Gastrocnemius medialis (tissue), 4 donors: ENCODE measurements around the gene SPIRE1. TPM values are rescaled to one million over a fixed set of nuclear protein-coding genes. Genes with fewer than 3 reads are reported as not detected.

Source experiments
- ATAC-seq, 2 donors: fragments of 150-250 bp; one replicate each; pipeline ENCODE4 v1.9.1; 2016
- DNase-seq, 2 donors: peaks; one replicate each; pipeline ENCODE4 v3.0.0-alpha.2; 2019
- H3K27ac ChIP-seq, 4 donors: fragments of 200-600 bp; sonication (generic); 1 replicate in 1 of 4; 2 replicates in 3 of 4; pipeline ENCODE4 v1.5.1; 2016 to 2018; ENCODE audit warnings: mild to moderate bottlenecking in 2 of 4, moderate library complexity in 1 of 4
- H3K27me3 ChIP-seq, 3 donors: fragments of 200-600 bp; sonication (generic) in 2 of 3; 1 replicate in 1 of 3; 2 replicates in 2 of 3; pipeline versions ENCODE4 v1.5.1 to v1.6.0; 2016 to 2019; ENCODE audit warnings: mild to moderate bottlenecking in 1 of 3, moderate library complexity in 1 of 3
- H3K36me3 ChIP-seq, 2 donors: fragments of 200-600 bp; sonication (generic) in 1 of 2; one replicate each; pipeline ENCODE4 v1.5.1; 2017 to 2018
- H3K4me1 ChIP-seq, 2 donors: fragments of 200-600 bp; sonication (generic) in 1 of 2; one replicate each; pipeline ENCODE4 v1.5.1; 2016 to 2017; ENCODE audit warnings: mild to moderate bottlenecking in 2 of 2
- H3K4me3 ChIP-seq, 4 donors: fragments of 200-600 bp; sonication (generic) in 3 of 4; 1 replicate in 1 of 4; 2 replicates in 3 of 4; pipeline ENCODE4 v1.5.1; 2016 to 2019; ENCODE audit warnings: mild to moderate bottlenecking in 2 of 4
- H3K9me3 ChIP-seq, 3 donors: fragments of 200-600 bp; sonication (generic) in 2 of 3; 1 replicate in 1 of 3; 2 replicates in 2 of 3; pipeline ENCODE4 v1.5.1; 2016 to 2019
- CTCF ChIP-seq, 5 experiments: fragments of 450-650 bp in 3 of 5; fragments of 200-600 bp in 2 of 5; sonication (generic) in 2 of 5; IDR thresholded peaks in 4 of 5; conservative IDR thresholded peaks in 1 of 5; 1 replicate in 4 of 5; 2 replicates in 1 of 5; pipeline ENCODE4 v1.5.1; 2016 to 2019; ENCODE audit warnings: antibody characterized with exemption in 5 of 5, mild to moderate bottlenecking in 3 of 5, moderate library complexity in 3 of 5
- POLR2A ChIP-seq, 2 donors: fragments of 450-650 bp; IDR thresholded peaks; one replicate each; pipeline ENCODE4 v1.6.1; 2017; ENCODE audit warnings: antibody characterized with exemption in 2 of 2, mild to moderate bottlenecking in 2 of 2, moderate library complexity in 2 of 2
- in situ Hi-C, 4 donors: fragments of 200-750 bp; cut with MboI; loops; one replicate each; pipeline versions ENCODE4 v1.15.0 to v1.8.0; 2017; ENCODE audit warnings: low sequenced_read_pairs in 4 of 4
- intact Hi-C: fragments of 100-400 bp; cut with DNase I; formaldehyde crosslinking; loops from one replicate; pipeline ENCODE4 v1.15.1; 2023; ENCODE audit warnings: low total_unique reads
- total RNA-seq, 4 donors: library from RNA; depleted of rRNA; stranded (reverse); fragments of >200 nt; gene quantifications; one replicate each; pipeline versions ENCODE4 v1.1.0 to v1.2.3, GENCODE V29; 2016

Gene SPIRE1
- total RNA-seq, 4 donors from 2014 or later: 48.3 to 82.7 (median 55.1) TPM

GRCh38 chr18:12638644-12639124, 19.2 kb downstream of the SPIRE1 start:
- Histone ChIP-seq H3K4me1 (peaks cover 0 to 4% of the 10 kb centered on the region in 2 donors), H3K9me3 (no peaks in the 10 kb centered on the region), H3K4me3 (no peak overlapping the region), H3K27ac (no peak overlapping the region), H3K27me3 (no peaks in the 10 kb centered on the region), H3K36me3 (no peaks in the 10 kb centered on the region)
- intact Hi-C loops (no loop called here), in situ Hi-C loops (loop anchor here in 2 of 4 donors (10.0 to 25.0 kb wide), 2 partner anchors 101 to 104 kb away; no protein-coding TSS in a partner anchor)
- TF ChIP-seq POLR2A (IDR thresholded peaks at IDR 0.05): no peak
- TF ChIP-seq CTCF (IDR thresholded peaks at IDR 0.05 in 4 of 5, conservative IDR thresholded peaks at IDR 0.05 in 1 of 5): no peak
- ATAC-seq: no peak
- no peak for DNase-seq

- no peaks in the 10 kb centered on the region for H3K27me3 ChIP-seq
- in situ Hi-C loops: loop anchor here in 2 of 4 donors (10.0 to 25.0 kb wide), 2 partner anchors 101 to 103 kb away; no protein-coding TSS in a partner anchor
- ATAC-seq: peak in 1 of 2 donors; percentile 14
- H3K4me3 ChIP-seq: no peak overlapping the region
- intact Hi-C loops: no loop called here
- no peak for DNase-seq
- no peak for TF ChIP-seq POLR2A (IDR thresholded peaks at IDR 0.05)
- no peak for TF ChIP-seq CTCF (IDR thresholded peaks at IDR 0.05 in 4 of 5, conservative IDR thresholded peaks at IDR 0.05 in 1 of 5)
- peaks cover 0 to 4% of the 10 kb centered on the region in 2 donors for H3K4me1 ChIP-seq
- H3K27ac ChIP-seq: no peak overlapping the region
- no peaks in the 10 kb centered on the region for H3K36me3 ChIP-seq
- H3K9me3 ChIP-seq: no peaks in the 10 kb centered on the region
Measured at GRCh38 chr18:12637901-12638643, 19.8 kb downstream of the SPIRE1 start.

GRCh38 chr18:12637393-12637792, 20.5 kb downstream of the SPIRE1 start:
- intact Hi-C loops: no loop called here
- in situ Hi-C loops: loop anchor here in 2 of 4 donors (10.0 to 25.0 kb wide), 2 partner anchors 100 to 103 kb away; no protein-coding TSS in a partner anchor
- Histone ChIP-seq H3K36me3 (no peaks in the 10 kb centered on the region), H3K27me3 (no peaks in the 10 kb centered on the region), H3K27ac (no peak overlapping the region), H3K4me3 (no peak overlapping the region), H3K4me1 (peaks cover 0 to 4% of the 10 kb centered on the region in 2 donors), H3K9me3 (no peaks in the 10 kb centered on the region)
- no peak for ATAC-seq
- no peak for DNase-seq
- TF ChIP-seq CTCF (IDR thresholded peaks at IDR 0.05 in 4 of 5, conservative IDR thresholded peaks at IDR 0.05 in 1 of 5): no peak
- no peak for TF ChIP-seq POLR2A (IDR thresholded peaks at IDR 0.05)

GRCh38 chr18:12631831-12632477, 26.0 kb downstream of the SPIRE1 start:
- Histone ChIP-seq H3K27me3 (no peaks in the 10 kb centered on the region), H3K9me3 (no peaks in the 10 kb centered on the region), H3K4me1 (no peaks in the 10 kb centered on the region), H3K36me3 (no peaks in the 10 kb centered on the region), H3K27ac (no peak overlapping the region), H3K4me3 (no peak overlapping the region)
- in situ Hi-C loops (loop anchor here in 2 of 4 donors (10.0 to 25.0 kb wide), 2 partner anchors 95 to 97 kb away; no protein-coding TSS in a partner anchor), intact Hi-C loops (no loop called here)
- ATAC-seq (no peak), DNase-seq (no peak)
- TF ChIP-seq CTCF (IDR thresholded peaks at IDR 0.05 in 4 of 5, conservative IDR thresholded peaks at IDR 0.05 in 1 of 5) (no peak), POLR2A (IDR thresholded peaks at IDR 0.05) (no peak)
